Measurements from ENCODE around the gene NDOR1. TPM values are rescaled to one million over a fixed set of nuclear protein-coding genes. Genes with fewer than 3 reads are reported as not detected.

Gene NDOR1
- total and polyA plus RNA-seq, 2 donors (not counting 3 experiments of a cell fraction or from before 2014, with no cell fraction given) = 13.5 to 26.7 TPM

DNA sequence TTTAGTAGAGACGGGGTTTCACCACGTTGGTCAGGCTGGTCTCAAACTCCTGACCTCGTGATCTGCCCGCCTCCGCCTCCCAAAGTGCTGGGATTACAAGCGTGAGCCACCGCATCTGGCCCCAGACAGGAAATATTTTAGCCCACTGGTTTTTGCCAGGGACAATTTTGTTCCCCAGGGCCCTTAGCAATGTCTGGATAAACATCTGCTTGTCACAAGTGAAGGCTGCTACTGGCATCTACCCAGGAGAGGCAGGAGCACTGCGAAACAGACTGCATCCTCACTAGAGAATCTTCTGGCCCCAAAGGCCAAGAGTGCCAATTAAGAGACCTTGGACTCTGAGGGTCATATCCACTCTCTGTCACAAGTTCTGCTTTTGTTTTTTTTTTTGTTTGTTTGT, 2.5 kb upstream of the NDOR1 start:
- Histone ChIP-seq H3K27ac (ENCODE audit: insufficient read depth, low read depth, low read length) (no peak overlapping the region), H3K4me1 (ENCODE audit: control insufficient read depth, extremely low read depth, insufficient read depth, low read length) (peaks cover 29% of the 10 kb centered on the region), H3K9me1 (replicated peaks; ENCODE audit: control insufficient read depth, extremely low read depth, insufficient read depth, low read length) (no peaks in the 10 kb centered on the region), H2AFZ (ENCODE audit: low read depth, low read length) (no peak overlapping the region), H3K4me2 (ENCODE audit: insufficient read depth, low read length) (no peak overlapping the region), H3K27me3 (ENCODE audit: control insufficient read depth in 2 of 2, insufficient read depth in 2 of 2, low read length in 2 of 2) (no peaks in the 10 kb centered on the region), H3K9ac (replicated peaks; ENCODE audit: extremely low read depth, insufficient read depth, low read length) (no peak overlapping the region), H3K36me3 (ENCODE audit: control insufficient read depth in 2 of 2, extremely low read depth in 1 of 2, insufficient read depth in 2 of 2, low read length in 2 of 2) (no peaks in the 10 kb centered on the region), H3K79me2 (ENCODE audit: control insufficient read depth, insufficient read depth, low read length) (peaks cover 35% of the 10 kb centered on the region), H3K9me3 (replicated peaks; ENCODE audit: control insufficient read depth, insufficient read depth, low read length) (no peaks in the 10 kb centered on the region), H4K20me1 (replicated peaks; ENCODE audit: control insufficient read depth, extremely low read depth, insufficient read depth, low read length) (no peaks in the 10 kb centered on the region), H3K4me3 (replicated peaks in 1 of 3; ENCODE audit: insufficient read depth in 1 of 3, low read depth in 1 of 3, low read length in 3 of 3) (no peak overlapping the region)
- TF ChIP-seq CTCF (IDR thresholded peaks at IDR 0.05; ENCODE audit: extremely low read depth in 1 of 2, insufficient read depth in 1 of 2, low read depth in 1 of 2, low read length in 2 of 2) = no peak
- no peak for TF ChIP-seq POLR2AphosphoS5 (IDR thresholded peaks at IDR 0.05; ENCODE audit: insufficient read depth, low read depth, low read length)
- TF ChIP-seq POLR2A (IDR thresholded peaks at IDR 0.05; ENCODE audit: low read depth, low read length) = no peak
- TF ChIP-seq MYC (IDR thresholded peaks at IDR 0.05; ENCODE audit: low read depth, low read length) = no peak
- no peak for TF ChIP-seq GATA2 (IDR thresholded peaks at IDR 0.05; ENCODE audit: insufficient read depth, insufficient read length, low read depth, low read length)
- TF ChIP-seq JUN (IDR thresholded peaks at IDR 0.05; ENCODE audit: borderline replicate concordance, insufficient read depth, insufficient read length, low read depth) = no peak
- no peak for TF ChIP-seq MAX (IDR thresholded peaks at IDR 0.05; ENCODE audit: insufficient read depth, insufficient read length)
- no peak for TF ChIP-seq EZH2 (IDR thresholded peaks at IDR 0.05; ENCODE audit: borderline replicate concordance, low read depth, low read length, severe bottlenecking)
- TF ChIP-seq FOS (IDR thresholded peaks at IDR 0.05; ENCODE audit: borderline replicate concordance, insufficient read depth, low read length) = no peak
- FAIRE-seq (no peak), DNase-seq (ENCODE audit: low read depth, low spot score) (no peak)
- intact Hi-C loops (cut with micrococcal nuclease) (no loop called here), dilution Hi-C loops (cut with MboI; ENCODE audit: extremely low pct_ligation_motif_present, low sequenced_read_pairs) (no loop called here)
- ChIA-PET CTCF (interaction anchor here (1.2 to 1.3 kb wide), 2 partner anchors 24 to 34 kb away, joined by 3 read pairs; partner anchors contain the start of gene RNF224), POLR2A (interaction anchor here (0.7 kb wide), 2 partner anchors 24 to 90 kb away, joined by 5 to 7 read pairs; partner anchors contain the start of gene RNF224)
- BruUV-seq (replicated peaks) = no TSS peak

All from endothelial cell of umbilical vein (primary cell).